Endodermal cell (in vitro differentiated cells): ENCODE measurements around the gene SIM1. TPM values are rescaled to one million over a fixed set of nuclear protein-coding genes. Genes with fewer than 3 reads are reported as not detected.
A peak's percentile ranks its signal among the peaks of the same experiment; 100 is the strongest.

ENCODE experiments used
- DNase-seq: peaks from one replicate; pipeline ENCODE4 v3.0.0-alpha.2; 2017
- H3K27ac ChIP-seq: 2 replicates; pipeline ENCODE4 v1.5.1; 2013; ENCODE audit warnings: mild to moderate bottlenecking, low read depth, low read length, moderate library complexity
- H3K27me3 ChIP-seq: 2 replicates; pipeline ENCODE4 v1.6.1; 2013; ENCODE audit warnings: mild to moderate bottlenecking, low read length, moderate library complexity; ENCODE audit not compliant: insufficient read depth, control insufficient read depth, poor library complexity, severe bottlenecking
- H3K36me3 ChIP-seq: 2 replicates; pipeline ENCODE4 v1.7.0; 2013; ENCODE audit warnings: mild to moderate bottlenecking, low read length, moderate library complexity; ENCODE audit not compliant: control insufficient read depth, insufficient read depth
- H3K4me1 ChIP-seq: one replicate; pipeline ENCODE4 v1.7.0; 2013; ENCODE audit warnings: low read length; ENCODE audit not compliant: control insufficient read depth, insufficient read depth
- H3K4me3 ChIP-seq: 2 replicates; pipeline ENCODE4 v1.5.1; 2013; ENCODE audit warnings: mild to moderate bottlenecking, low read length, moderate library complexity
- H3K9ac ChIP-seq: 2 replicates; pipeline ENCODE4 v1.6.1; 2013; ENCODE audit warnings: mild to moderate bottlenecking, low read length, moderate library complexity; ENCODE audit not compliant: poor library complexity, severe bottlenecking; ENCODE audit errors: extremely low read depth
- H3K9me3 ChIP-seq: 2 replicates; pipeline ENCODE4 v1.6.1; 2013; ENCODE audit warnings: mild to moderate bottlenecking, low read length, moderate library complexity; ENCODE audit not compliant: control insufficient read depth
- H3K27ac Mint-ChIP-seq: 2 replicates; pipeline ENCODE4 v1.8.0; 2020; ENCODE audit warnings: mixed read lengths
- H3K27me3 Mint-ChIP-seq: 2 replicates; pipeline ENCODE4 v1.8.0; 2021; ENCODE audit warnings: mild to moderate bottlenecking, mixed read lengths; ENCODE audit not compliant: insufficient read depth
- H3K36me3 Mint-ChIP-seq: 2 replicates; pipeline ENCODE4 v1.8.0; 2020; ENCODE audit warnings: low read depth, mixed read lengths
- H3K4me1 Mint-ChIP-seq: 2 replicates; pipeline ENCODE4 v1.8.0; 2020; ENCODE audit warnings: mixed read lengths
- H3K4me3 Mint-ChIP-seq: 2 replicates; pipeline ENCODE4 v1.8.0; 2020; ENCODE audit warnings: mild to moderate bottlenecking, moderate library complexity, mixed read lengths
- H3K9me3 Mint-ChIP-seq: 2 replicates; pipeline ENCODE4 v1.8.0; 2020; ENCODE audit warnings: mild to moderate bottlenecking, mixed read lengths
- CTCF ChIP-seq: fragments of 200-600 bp; sonication (generic); conservative IDR thresholded peaks from 2 replicates; pipeline ENCODE4 v1.5.0; 2021; ENCODE audit warnings: antibody characterized with exemption, mild to moderate bottlenecking
- WGBS, 2 experiments: methylation state at CpG; one replicate each; pipeline versions ENCODE4 v1.1.5 to v1.1.7; 2013; ENCODE audit warnings: missing lambda C conversion rate in 2 of 2, mixed read lengths in 1 of 2; ENCODE audit not compliant: insufficient coverage in 1 of 2, insufficient read length in 1 of 2; 5-methylcytosine and 5-hydroxymethylcytosine counted together
- total RNA-seq, 2 donors: library from RNA; stranded (reverse); fragmentation: NEBNext Ultra II Directional in 1 of 2; extraction: Animal tissue kit (Norgen Biotek cat#: 25700) in 1 of 2; gene quantifications; 2 replicates in 1 of 2; 3 replicates in 1 of 2; pipeline ENCODE4 v1.2.1, GENCODE V29; 2021

Gene SIM1
- total RNA-seq, 2 donors from 2014 or later = 0.07 to 0.31 TPM

- no peaks in the 10 kb centered on the region for H3K36me3 Mint-ChIP-seq
- no peak for TF ChIP-seq CTCF
- Histone ChIP-seq H3K27ac (no peak overlapping the region), H3K4me3 (no peak overlapping the region), H3K4me1 (peaks cover 15% of the 10 kb centered on the region), H3K9me3 (peaks cover 9% of the 10 kb centered on the region), H3K9ac (peak overlapping the region; percentile 12), H3K27me3 (no peaks in the 10 kb centered on the region), H3K36me3 (no peaks in the 10 kb centered on the region)
- peak overlapping the region; percentile 65 for H3K27ac Mint-ChIP-seq
- no peak overlapping the region for H3K4me3 Mint-ChIP-seq
- WGBS, 2 experiments = 79% methylated on average over 3 of the region's 3 CpGs; no CpG with 5 or more reads in 1 of the 2 experiments
- DNase-seq = no peak
- H3K9me3 Mint-ChIP-seq = no peaks in the 10 kb centered on the region
- H3K27me3 Mint-ChIP-seq = no peaks in the 10 kb centered on the region
- H3K4me1 Mint-ChIP-seq = peaks cover 22% of the 10 kb centered on the region
Measured at GRCh38 chr6:100342830-100343229, 121.9 kb downstream of the SIM1 start.

GRCh38 chr6:100339574-100340255 lies 125.0 kb downstream of the SIM1 start:
- Mint-ChIP-seq H3K4me3 (no peak overlapping the region), H3K27me3 (no peaks in the 10 kb centered on the region), H3K9me3 (no peaks in the 10 kb centered on the region), H3K27ac (no peak overlapping the region), H3K4me1 (peaks cover 11% of the 10 kb centered on the region), H3K36me3 (no peaks in the 10 kb centered on the region)
- no peak for TF ChIP-seq CTCF
- WGBS, 2 experiments = 90 to 94% methylated on average over 3 to 4 of the region's 4 CpGs
- Histone ChIP-seq H3K27me3 (no peaks in the 10 kb centered on the region), H3K36me3 (no peaks in the 10 kb centered on the region), H3K9me3 (peaks cover 9% of the 10 kb centered on the region), H3K4me3 (no peak overlapping the region), H3K9ac (no peak overlapping the region), H3K4me1 (peaks cover under 1% of the 10 kb centered on the region), H3K27ac (no peak overlapping the region)
- DNase-seq = no peak

- Mint-ChIP-seq H3K9me3 (no peaks in the 10 kb centered on the region), H3K4me1 (peaks cover 6% of the 10 kb centered on the region), H3K27me3 (no peaks in the 10 kb centered on the region), H3K27ac (no peak overlapping the region), H3K4me3 (no peak overlapping the region), H3K36me3 (no peaks in the 10 kb centered on the region)
- Histone ChIP-seq H3K4me1 (no peaks in the 10 kb centered on the region), H3K27ac (no peak overlapping the region), H3K27me3 (no peaks in the 10 kb centered on the region), H3K36me3 (no peaks in the 10 kb centered on the region), H3K4me3 (no peak overlapping the region), H3K9me3 (peaks cover 9% of the 10 kb centered on the region), H3K9ac (no peak overlapping the region)
- DNase-seq = no peak
- WGBS, 2 experiments = 92 to 100% methylated on average over 1 to 2 of the region's 2 CpGs
- no peak for TF ChIP-seq CTCF
Measured at GRCh38 chr6:100338090-100338489, 126.6 kb downstream of the SIM1 start.
